Mesangial cell (primary cell): ENCODE results near the gene JKAMP. TPM values are rescaled to one million over a fixed set of nuclear protein-coding genes. Genes with fewer than 3 reads are reported as not detected.

ENCODE experiments used
- total RNA-seq: library from RNA; depleted of rRNA; stranded (reverse); fragments of >200 nt; gene quantifications from 2 replicates; pipeline ENCODE4 v1.2.3, GENCODE V29; 2015

The JKAMP gene, protein sequence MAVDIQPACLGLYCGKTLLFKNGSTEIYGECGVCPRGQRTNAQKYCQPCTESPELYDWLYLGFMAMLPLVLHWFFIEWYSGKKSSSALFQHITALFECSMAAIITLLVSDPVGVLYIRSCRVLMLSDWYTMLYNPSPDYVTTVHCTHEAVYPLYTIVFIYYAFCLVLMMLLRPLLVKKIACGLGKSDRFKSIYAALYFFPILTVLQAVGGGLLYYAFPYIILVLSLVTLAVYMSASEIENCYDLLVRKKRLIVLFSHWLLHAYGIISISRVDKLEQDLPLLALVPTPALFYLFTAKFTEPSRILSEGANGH
- total RNA-seq = 40.1 and 54.4 TPM in 2 replicates

DNA sequence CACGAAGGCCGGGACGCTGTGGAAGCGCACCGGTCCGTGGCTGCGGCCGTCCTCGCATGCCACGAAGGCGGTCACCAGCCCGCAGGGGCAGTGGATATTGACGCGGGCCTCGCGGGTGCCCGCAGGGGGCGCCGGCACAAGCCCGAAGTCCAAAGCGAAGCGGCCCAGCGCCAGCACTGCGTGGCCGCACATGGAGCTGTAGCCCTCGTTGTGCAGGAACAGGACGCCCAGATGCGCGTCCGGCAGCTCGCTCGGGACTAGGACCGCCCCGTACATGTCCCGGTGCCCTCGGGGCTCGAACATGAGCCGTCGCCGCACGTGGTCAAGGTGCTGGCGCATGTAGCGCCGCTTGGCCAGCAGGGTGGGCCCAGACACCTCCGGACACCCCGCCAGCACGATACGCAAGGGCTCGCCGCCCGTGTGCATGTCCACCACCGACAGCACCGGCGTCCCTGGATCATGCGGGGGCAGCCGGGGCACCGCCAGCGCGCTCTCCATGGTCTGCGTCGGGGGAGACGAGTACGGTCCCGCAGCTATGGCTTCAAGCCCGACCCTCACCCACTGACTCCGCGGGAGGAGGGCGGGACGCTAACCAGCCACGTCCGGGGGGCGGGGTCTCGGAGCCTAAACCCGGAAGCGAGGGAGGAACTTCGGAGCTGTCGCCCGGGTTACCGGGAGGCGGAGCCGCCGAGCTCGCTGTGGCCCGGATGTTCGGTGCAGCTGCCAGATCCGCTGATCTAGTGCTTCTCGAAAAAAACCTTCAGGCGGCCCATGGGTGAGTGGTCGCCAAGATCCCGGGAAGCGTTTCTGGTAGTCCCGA is at the start of gene JKAMP, which contains the start of gene L3HYPDH:
Gene JKAMP, plus strand, starts transcription at position 699 of the 820 bp plus-strand sequence. Its CDS starts 73 bp downstream, at position 772.
Gene L3HYPDH, minus strand, starts transcription at position 590 of the 820 bp plus-strand sequence. Its CDS starts 92 bp downstream, at position 498.

DNA sequence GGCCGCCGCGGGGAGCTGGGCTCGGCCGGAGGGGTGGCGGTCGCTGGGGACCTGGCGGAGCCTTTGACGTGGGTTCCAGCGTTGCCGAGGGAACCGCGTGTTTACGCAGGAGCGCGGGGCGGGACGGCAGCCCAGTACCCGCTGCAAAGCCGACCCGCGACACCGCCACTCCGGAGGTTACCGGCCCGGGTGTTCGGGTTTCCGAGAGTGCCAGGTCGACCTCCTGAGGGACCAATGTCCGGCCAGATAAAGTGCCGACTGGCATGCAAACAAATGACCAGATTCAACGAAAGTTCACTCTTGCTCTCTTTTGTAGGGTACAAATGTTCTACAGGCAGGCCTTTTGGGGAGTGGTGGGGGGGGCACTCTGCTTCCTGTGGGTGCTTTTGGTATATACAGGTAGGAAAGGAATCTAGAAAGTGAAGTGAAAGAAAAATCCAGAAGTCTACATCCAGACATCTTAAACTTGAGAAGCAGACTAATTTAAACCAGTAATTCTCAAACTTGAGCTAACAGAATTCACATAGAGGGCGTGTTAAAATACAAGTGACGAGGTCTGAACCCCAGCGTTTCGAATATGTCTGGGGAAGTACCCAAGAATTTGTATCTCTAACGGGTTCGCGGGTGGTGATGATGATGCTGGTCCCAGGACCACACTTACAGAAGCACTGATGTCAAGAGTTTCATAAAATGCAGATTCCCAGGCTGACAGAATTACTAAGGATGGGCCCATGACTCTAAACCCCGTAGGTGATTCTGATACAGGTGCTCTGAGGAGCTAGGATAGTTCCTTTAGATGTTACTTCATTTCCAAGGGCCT is 18.8 kb upstream of the JKAMP start, which contains the start of gene GPR135:
Gene GPR135, minus strand, starts transcription at position 65 of the 820 bp plus-strand sequence. CDS start 154 bp downstream, outside the sequence.

Other genes starting within 250 kb of the JKAMP start
- 1.1 and 2.8 TPM in 2 replicates for gene GPR135, start 19.1 kb upstream of the JKAMP start, total RNA-seq
- gene L3HYPDH, start 109 bp upstream of the JKAMP start, total RNA-seq = 34.2 and 41.7 TPM in 2 replicates
- gene CCDC175, start 92.3 kb downstream of the JKAMP start, total RNA-seq = not detected in 2 replicates